Right cardiac atrium (tissue), 5 donors: ENCODE data around the gene TMTC1. TPM values are rescaled to one million over a fixed set of nuclear protein-coding genes. Genes with fewer than 3 reads are reported as not detected.
"Not testable (repeated sequence)": the region's sequence is repeated elsewhere in the genome, so short reads cannot be mapped to it uniquely, and the experiment has no call there.

Experiments used
- ATAC-seq, 2 donors: fragments of 200-7000 bp; cut with Tn5 transposase; one replicate each; pipeline versions ENCODE4 v1.8.0 to v1.9.1; 2020; ENCODE audit warnings: moderate library complexity in 2 of 2, mild to moderate bottlenecking in 1 of 2
- DNase-seq, 3 donors: peaks; one replicate each; pipeline ENCODE4 v3.0.0-alpha.2; 2020
- H3K27ac ChIP-seq: one replicate; pipeline ENCODE4 v1.5.1; 2013; ENCODE audit warnings: mild to moderate bottlenecking, low read length, control low read depth, moderate library complexity
- H3K27me3 ChIP-seq: one replicate; pipeline ENCODE4 v1.6.1; 2013; ENCODE audit not compliant: control insufficient read depth, insufficient read depth
- H3K4me1 ChIP-seq: one replicate; pipeline ENCODE4 v1.6.1; 2013; ENCODE audit warnings: low read length; ENCODE audit not compliant: control insufficient read depth, insufficient read depth
- H3K4me3 ChIP-seq: one replicate; pipeline ENCODE4 v1.5.1; 2013; ENCODE audit warnings: low read length, control low read depth
- H3K9me3 ChIP-seq: one replicate; pipeline ENCODE4 v1.6.1; 2013; ENCODE audit warnings: low read length; ENCODE audit not compliant: control insufficient read depth
- WGBS: extraction: QIAGEN DNeasy Blood & Tissue Kit; methylation state at CpG from one replicate; pipeline ENCODE4 v1.1.7; 2013; 5-methylcytosine and 5-hydroxymethylcytosine counted together
- intact Hi-C, 4 donors: fragments of 100-400 bp; cut with DNase I; formaldehyde crosslinking; loops; one replicate each; pipeline versions ENCODE4 v1.11.0 to v1.14.0; 2022 to 2023
- polyA plus RNA-seq: library from polyadenylated mRNA; stranded (reverse); fragments of 200-250 nt; gene quantifications from one replicate; pipeline ENCODE4 v1.2.3, GENCODE V29; 2013
- total RNA-seq, 4 donors: library from RNA; stranded (reverse); fragmentation: NEBNext Ultra II Directional; extraction: Animal tissue kit (Norgen Biotek cat#: 25700); gene quantifications; one replicate each; pipeline ENCODE4 v1.2.1, GENCODE V29; 2021
- donor health status: healthy with polysubstance abuse.
- donor health status: DM: no; HTN: yes; CAD: no.
- donor health status: DM: no; HTN: no; CAD: no.
- donor health status: DM: no; HTN: yes; CAD: no; lungs with severe emphysema.
- donor health status: DM: yes; HTN: yes; CAD: no.

The TMTC1 gene
- total and polyA plus RNA-seq, 5 donors: 17.9 to 57.8 (median 52.5) TPM

DNA sequence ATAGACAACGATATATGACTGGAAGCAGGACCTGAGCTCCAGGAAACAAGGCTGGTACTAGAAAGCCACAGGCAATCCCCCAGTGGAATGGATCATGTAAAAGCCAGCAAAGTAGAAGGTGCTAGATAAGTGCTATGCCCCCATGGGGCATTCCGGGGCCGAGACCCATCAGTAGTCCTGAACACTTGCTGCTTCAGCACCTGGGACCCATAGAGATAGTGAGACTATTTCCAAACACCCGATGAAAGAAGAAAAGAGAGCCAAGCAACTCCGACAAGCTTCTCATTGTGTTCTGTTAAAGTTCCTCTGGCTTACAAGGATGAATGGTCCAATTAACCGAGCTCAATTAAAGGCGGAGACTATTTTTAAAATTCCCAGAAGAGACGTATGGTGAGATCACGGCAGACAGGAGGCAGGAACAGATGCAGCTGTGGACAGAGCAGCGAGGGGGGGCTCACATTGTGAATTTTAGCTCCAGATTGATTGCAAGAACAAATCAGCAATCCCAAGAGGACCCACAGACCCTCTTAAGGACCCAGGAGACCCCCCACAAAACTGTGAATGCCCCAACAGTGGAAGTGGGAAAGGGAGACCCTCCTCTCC is 143.7 kb downstream of the TMTC1 start:
- Histone ChIP-seq H3K4me3 (no peak overlapping the region), H3K9me3 (no peaks in the 10 kb centered on the region), H3K27ac (no peak overlapping the region), H3K27me3 (no peaks in the 10 kb centered on the region), H3K4me1 (peaks cover 11% of the 10 kb centered on the region)
- ATAC-seq (peak; percentile 40 to 66), DNase-seq (peak in 1 of 3 donors; percentile 58)
- intact Hi-C loops: no loop called here
- 69% methylated on average over 10 of the region's 10 CpGs for WGBS

DNA sequence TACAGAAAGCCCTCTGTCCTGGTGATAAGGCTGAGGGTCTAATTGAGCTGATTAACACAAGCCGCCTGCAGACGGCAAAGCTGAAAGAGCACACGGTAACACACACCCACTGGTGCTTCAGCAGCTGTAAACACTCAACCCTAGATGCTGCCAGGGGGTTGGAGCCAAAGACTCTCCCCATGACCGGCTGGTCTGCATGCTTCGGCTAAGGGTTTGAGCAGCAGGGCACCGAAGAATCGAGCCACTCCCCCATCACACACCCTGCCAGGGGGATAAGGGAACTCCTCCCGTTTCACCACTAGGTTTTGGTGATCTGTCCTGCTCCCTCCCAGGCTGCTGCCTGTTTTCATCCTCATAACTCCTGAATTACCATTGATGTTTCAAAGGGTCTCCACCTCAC is 145.2 kb downstream of the TMTC1 start:
- WGBS: 51% methylated on average over 8 of the region's 8 CpGs
- intact Hi-C loops: no loop called here

DNA sequence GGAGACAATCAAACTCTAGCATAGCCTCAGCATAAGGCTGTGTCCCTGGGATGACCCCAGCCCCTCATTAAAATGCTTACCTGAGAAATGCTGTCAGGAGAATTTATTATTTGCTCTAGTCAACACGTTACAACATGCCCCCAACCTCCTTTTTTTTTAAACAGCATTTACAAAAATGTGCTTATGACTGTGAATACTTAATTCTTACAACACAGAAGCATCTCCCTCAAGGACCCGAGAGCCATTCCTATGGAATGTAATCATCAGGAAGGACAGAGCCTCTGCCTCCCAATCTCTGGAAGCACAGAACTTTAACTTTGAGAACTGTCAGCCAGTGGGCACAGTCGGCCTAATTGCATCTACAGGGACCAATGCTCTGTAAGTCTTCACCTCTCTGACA is 149.7 kb downstream of the TMTC1 start:
- Histone ChIP-seq H3K4me3 (no peak overlapping the region), H3K9me3 (no peaks in the 10 kb centered on the region), H3K4me1 (peaks cover 3% of the 10 kb centered on the region), H3K27me3 (no peaks in the 10 kb centered on the region), H3K27ac (no peak overlapping the region)
- DNase-seq (no peak), ATAC-seq (no peak)
- WGBS: 58% methylated on average over 3 of the region's 3 CpGs
- intact Hi-C loops: no loop called here

More for the DNA sequence above, 145.2 kb downstream of the TMTC1 start:
- peak in 1 of 2 donors; percentile 32 for ATAC-seq
- Histone ChIP-seq H3K27me3 (no peaks in the 10 kb centered on the region), H3K4me3 (no peak overlapping the region), H3K9me3 (no peaks in the 10 kb centered on the region), H3K4me1 (peaks cover 11% of the 10 kb centered on the region), H3K27ac (no peak overlapping the region)
- no peak for DNase-seq

DNA sequence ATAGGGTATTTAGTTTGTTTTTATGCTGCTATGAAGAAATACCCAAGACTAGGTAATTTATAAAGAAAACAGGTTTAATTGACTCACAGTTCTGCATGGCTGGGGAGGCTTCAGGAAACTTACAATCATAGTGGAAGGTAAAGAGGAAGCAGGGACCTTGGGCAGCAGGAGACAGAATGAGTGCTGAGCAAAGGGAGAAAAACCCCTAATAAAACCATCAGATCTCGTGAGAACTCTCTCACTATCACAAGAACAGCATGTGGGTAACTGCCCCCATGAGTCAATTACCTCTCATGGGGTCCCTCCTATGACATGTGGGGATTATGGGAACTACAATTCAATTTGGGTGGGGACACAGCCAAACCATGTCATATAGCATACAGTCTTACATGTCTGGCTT is 153.6 kb downstream of the TMTC1 start:
- WGBS: 74% methylated on average over 1 of the region's 1 CpG
- H3K9me3 ChIP-seq, DNase-seq, ATAC-seq, H3K4me3 ChIP-seq, intact Hi-C loops, H3K4me1 ChIP-seq, H3K27ac ChIP-seq, H3K27me3 ChIP-seq: not testable (repeated sequence)

DNA sequence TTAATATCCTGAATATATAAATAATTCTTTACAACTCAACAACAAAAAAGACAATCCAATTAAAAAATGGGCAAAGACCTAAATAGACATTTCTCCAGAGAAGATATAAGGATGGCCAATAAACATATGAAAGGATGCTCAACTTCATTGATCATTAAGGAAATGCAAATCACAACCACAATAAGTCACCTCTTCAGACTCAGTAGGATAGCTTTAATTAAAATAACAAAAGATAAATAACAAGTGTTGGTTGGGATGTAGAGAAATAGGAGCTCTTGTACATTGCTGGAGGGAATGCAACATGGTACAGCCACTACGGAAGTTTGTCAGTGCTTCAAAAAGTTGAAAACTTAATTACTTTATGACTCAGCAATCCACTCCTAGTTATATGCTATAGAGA is 156.5 kb downstream of the TMTC1 start:
- no peak for ATAC-seq
- H3K27ac ChIP-seq: no peak overlapping the region
- WGBS: 97% methylated on average over 1 of the region's 1 CpG
- no peak for DNase-seq
- no peak overlapping the region for H3K4me3 ChIP-seq
- H3K9me3 ChIP-seq: no peaks in the 10 kb centered on the region
- peaks cover 2% of the 10 kb centered on the region for H3K4me1 ChIP-seq
- intact Hi-C loops: no loop called here
- no peaks in the 10 kb centered on the region for H3K27me3 ChIP-seq

DNA sequence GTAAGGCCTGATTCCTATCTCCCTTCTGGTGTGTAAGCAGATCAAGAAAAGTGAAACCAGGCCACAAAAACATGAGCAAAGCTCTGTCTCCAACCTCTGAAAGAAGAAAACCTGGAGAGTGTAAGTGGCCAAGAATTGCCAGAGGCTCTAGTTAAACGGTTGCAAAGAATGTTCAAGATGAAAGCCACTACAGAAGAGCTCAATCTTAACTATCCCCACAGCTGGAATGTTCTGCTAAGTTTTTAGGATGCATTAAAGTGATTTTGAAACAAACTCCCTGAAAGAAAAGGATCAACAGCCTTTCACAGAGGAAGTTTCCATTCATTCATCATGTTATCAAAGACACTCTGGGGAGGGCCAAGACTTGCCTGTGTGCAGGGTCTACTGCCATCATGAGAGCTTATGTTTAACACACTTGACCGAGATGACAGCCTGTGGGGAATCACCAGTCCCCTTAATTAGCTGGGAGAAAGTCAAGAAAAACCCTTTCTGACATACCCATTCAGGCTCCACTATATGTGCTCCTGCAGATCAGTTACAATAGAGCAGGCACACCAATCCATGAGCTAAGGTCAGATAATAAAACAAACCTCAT is 158.3 kb downstream of the TMTC1 start:
- no peak overlapping the region for H3K27ac ChIP-seq
- ATAC-seq (peak; percentile 56 to 67), DNase-seq (no peak)
- H3K4me1 ChIP-seq: peaks cover 2% of the 10 kb centered on the region
- intact Hi-C loops: no loop called here
- H3K27me3 ChIP-seq: no peaks in the 10 kb centered on the region
- H3K4me3 ChIP-seq: no peak overlapping the region
- H3K9me3 ChIP-seq: no peaks in the 10 kb centered on the region
- 22% methylated on average over 2 of the region's 2 CpGs for WGBS

DNA sequence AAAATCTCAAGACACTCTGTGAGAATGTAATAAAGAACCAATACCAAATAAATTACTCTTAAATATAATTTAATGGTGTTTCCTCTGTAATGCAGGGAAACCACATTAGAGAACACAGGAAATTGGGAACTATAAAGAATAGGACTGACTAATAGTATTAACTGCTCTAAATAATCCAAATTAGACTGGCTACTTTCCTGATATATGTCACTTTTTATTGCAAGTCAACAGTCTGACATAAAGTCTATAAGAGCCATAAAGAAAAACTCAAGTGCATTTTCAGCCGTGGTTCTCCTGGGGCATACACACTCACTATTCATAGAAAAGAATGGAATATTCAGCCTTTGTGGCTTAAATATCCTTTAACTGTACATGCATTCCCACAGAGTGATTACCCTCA is 161.5 kb downstream of the TMTC1 start:
- Histone ChIP-seq H3K27ac (no peak overlapping the region), H3K4me3 (no peak overlapping the region), H3K4me1 (peaks cover 2% of the 10 kb centered on the region), H3K27me3 (no peaks in the 10 kb centered on the region), H3K9me3 (no peaks in the 10 kb centered on the region)
- intact Hi-C loops: no loop called here
- ATAC-seq: no peak
- DNase-seq: no peak
- 88% methylated on average over 1 of the region's 1 CpG for WGBS

DNA sequence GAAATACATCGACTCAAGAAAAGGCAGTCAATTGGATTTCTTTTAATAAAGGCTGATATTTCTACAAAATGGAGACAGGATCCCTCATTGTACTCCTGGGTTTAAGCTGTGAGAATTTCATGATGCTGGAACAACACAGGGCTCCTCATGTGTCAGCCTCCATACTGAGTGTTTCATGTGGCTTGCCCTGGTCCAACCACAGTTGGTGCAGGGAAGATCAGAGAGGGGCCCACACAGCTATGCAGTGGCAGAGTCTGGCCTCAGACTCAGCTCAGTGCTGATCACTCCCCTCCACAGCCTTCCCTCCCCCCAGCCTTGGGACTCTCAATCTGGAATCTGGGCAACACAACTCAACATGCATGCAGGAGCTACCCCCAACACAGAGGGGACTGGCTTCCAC is 163.7 kb downstream of the TMTC1 start:
- ATAC-seq: no peak
- H3K4me3 ChIP-seq: no peak overlapping the region
- intact Hi-C loops: no loop called here
- DNase-seq: no peak
- H3K27me3 ChIP-seq: no peaks in the 10 kb centered on the region
- H3K27ac ChIP-seq: no peak overlapping the region
- peaks cover 5% of the 10 kb centered on the region for H3K4me1 ChIP-seq
- no peaks in the 10 kb centered on the region for H3K9me3 ChIP-seq
- WGBS: 97% methylated on average over 1 of the region's 1 CpG

DNA sequence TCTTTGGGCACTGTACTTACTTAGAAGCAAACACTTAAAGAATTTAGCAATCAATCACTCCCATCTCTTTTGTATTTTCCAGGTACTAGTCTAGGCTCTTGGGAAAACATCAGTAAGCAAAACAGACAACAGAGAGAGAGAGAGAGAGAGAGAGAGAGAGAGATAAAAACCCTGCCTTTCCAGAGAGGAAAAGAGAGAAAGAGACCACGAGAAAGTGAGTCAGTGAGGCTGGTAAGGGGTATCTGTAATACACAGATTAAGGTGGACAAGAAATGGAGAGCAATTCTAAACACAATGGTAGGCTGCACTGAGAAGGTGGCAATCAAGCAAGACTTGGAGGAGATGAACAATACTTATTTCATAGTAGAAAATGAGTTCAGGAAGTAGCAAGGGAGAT is 166.3 kb downstream of the TMTC1 start:
- no peak overlapping the region for H3K27ac ChIP-seq
- H3K4me3 ChIP-seq: no peak overlapping the region
- DNase-seq (no peak), ATAC-seq (no peak)
- H3K4me1 ChIP-seq: peaks cover 3% of the 10 kb centered on the region
- H3K9me3 ChIP-seq: no peaks in the 10 kb centered on the region
- intact Hi-C loops: no loop called here
- 45% methylated on average over 1 of the region's 1 CpG for WGBS
- no peaks in the 10 kb centered on the region for H3K27me3 ChIP-seq

DNA sequence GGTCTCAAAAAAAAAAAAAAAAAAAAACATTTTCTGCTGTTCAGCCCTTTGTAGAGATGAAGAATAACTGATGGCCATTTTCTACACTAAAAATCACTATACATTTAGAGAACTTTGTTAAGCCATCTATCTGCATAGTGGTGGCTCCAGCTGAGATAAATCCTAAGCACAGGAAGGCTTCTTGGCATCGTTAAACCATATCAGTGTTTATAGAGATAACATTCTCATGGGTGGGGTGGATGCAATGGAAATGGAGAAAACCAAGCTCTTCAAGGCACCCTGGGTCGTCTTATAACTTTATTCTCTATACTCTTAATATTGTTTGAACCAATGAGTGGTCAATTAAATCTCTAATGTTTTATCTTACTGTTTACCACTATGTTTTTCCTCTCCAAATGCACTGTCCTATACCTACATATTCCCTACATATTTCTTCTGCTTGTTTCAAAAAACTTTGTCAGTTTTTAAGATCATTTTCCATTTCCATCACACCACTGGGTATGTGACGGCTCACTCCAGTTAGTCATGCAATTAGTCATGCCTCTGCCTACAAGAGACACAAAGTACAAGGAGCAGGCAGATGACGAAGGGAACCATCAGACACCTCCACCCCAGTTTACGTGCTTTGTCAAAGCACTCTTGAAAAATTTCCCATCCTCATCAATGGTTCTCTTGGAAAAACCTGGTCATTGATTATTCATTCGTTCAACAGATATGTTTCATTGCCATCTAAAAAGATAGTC is 166.9 kb downstream of the TMTC1 start:
- Histone ChIP-seq H3K27me3 (no peaks in the 10 kb centered on the region), H3K9me3 (no peaks in the 10 kb centered on the region), H3K4me1 (peaks cover 3% of the 10 kb centered on the region), H3K4me3 (no peak overlapping the region), H3K27ac (no peak overlapping the region)
- intact Hi-C loops: no loop called here
- WGBS: 63% methylated on average over 6 of the region's 6 CpGs
- DNase-seq: no peak
- peak in 1 of 2 donors; percentile 78 for ATAC-seq

DNA sequence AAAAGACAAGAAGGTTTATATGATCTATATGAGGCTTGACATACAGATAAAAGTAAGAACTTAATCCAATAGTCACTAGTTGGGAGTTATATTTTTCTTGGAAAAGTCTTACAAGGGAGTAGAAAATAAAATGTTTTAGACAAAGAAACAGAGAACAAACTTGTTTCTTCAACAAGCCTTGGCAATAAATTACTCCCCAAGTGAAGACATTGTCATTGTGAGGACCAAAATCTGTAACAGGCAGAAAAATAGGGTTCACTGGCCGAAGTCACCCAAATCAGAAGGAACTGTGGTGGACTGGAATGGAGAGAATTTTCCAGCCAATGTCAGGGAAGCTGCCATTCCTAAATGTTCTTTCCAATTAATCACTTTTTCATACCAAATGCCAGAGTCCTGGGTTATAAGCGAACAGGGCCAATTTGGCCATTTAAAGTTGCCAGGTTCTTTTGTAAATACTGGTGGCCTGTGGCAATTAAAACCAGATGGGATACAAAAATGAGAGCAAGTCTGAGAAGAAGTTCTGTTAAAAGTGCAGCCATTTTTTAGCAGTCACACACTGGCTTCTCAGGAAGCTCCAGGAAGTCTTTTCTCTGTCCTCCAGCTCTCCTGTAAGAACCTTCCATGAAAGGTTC is 168.9 kb downstream of the TMTC1 start:
- no peaks in the 10 kb centered on the region for H3K9me3 ChIP-seq
- no peak for ATAC-seq
- intact Hi-C loops: no loop called here
- DNase-seq: no peak
- H3K4me3 ChIP-seq: no peak overlapping the region
- WGBS: 80% methylated on average over 2 of the region's 2 CpGs
- H3K27ac ChIP-seq: no peak overlapping the region
- peaks cover 6% of the 10 kb centered on the region for H3K4me1 ChIP-seq
- H3K27me3 ChIP-seq: no peaks in the 10 kb centered on the region
